ENCODE data around the gene RSL1D1. TPM values are rescaled to one million over a fixed set of nuclear protein-coding genes. Genes with fewer than 3 reads are reported as not detected.

RSL1D1 gene
- total and polyA plus RNA-seq, 10 of the 15 experiments (the other 5 are each of a cell fraction or from before 2014, with no cell fraction given): 106 to 535 (median 304) TPM

DNA sequence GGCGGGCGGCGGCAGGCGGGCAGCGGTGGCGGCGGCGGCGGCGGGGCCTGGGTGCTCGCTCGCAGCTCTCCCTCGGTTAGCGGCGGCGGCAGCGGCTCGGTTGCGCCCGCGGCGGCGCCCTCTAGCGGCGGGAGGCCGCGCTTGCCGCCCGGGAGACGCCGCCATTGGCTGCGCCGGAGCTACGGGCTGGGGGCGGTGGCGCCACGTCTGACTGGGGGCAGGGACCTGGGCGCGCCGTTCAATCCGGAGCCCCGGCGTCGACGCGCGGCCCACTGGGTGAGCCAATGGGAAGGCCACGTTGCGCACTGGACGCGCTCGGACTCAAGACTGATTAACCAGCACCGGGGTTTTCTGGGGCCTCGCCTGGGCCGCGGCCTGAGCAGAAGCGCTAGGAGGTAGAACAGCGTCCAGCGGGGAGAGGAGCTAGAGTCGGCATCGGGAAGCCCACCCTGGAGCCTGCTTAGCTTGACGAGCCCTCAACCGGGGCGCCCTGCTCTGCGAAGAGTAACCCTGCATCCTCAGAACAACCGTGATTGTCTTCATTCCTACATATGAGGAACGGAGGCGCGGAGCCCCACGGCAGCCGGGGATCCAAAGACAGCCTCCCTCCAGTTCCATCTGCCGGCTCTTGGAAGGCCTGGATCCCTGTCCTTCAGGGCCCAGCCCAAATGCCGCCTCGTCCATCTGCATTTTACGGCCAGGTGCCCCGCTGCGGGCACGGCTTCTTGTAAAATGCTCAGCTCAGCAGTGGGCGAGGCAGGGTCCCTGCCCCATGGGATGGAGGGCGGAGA lies 54.0 kb downstream of the RSL1D1 start, which contains the start of gene ZC3H7A:
TSS of gene ZC3H7A (minus strand) at position 93 of the 791 bp plus-strand sequence. CDS start 14,904 bp downstream, outside the sequence.
- H3K27ac ChIP-seq (ENCODE audit: control insufficient read depth, insufficient read depth): peak within 1 kb of the TSS; percentile 95
- BruUV-seq (replicated peaks): TSS peak; percentile 94
- H3K27me3 ChIP-seq (replicated peaks in 1 of 2; ENCODE audit: control insufficient read depth in 2 of 2, insufficient read depth in 2 of 2, low read length in 1 of 2): no peaks in the 10 kb centered on the region
- CTCF ChIA-PET: interaction anchor here (0.5 to 7.9 kb wide), 26 partner anchors 11 to 401 kb away, joined by 3 to 62 read pairs (median 4); partner anchors contain the start of genes RSL1D1 and TXNDC11
- RAD21 ChIA-PET (ENCODE audit: unreplicated experiment): interaction anchor here (1.0 to 10.7 kb wide), 23 partner anchors 14 to 265 kb away, joined by 3 to 174 read pairs (median 5); partner anchors contain the start of genes RSL1D1 and TXNDC11
- DNase-seq (ENCODE audit: low read depth, low spot score) (peak; percentile 82), ATAC-seq (peak; percentile 93), FAIRE-seq (peak; percentile 54)
- peak within 1 kb of the TSS; percentile 99 for H3K4me3 ChIP-seq
- intact Hi-C loops (cut with micrococcal nuclease; ENCODE audit: unreplicated experiment) (loop anchor here (2.0 kb wide), 2 partner anchors 15 to 55 kb away; partner anchors contain the start of gene TXNDC11), in situ Hi-C loops (cut with MboI) (no loop called here)
- H3K4me1 ChIP-seq (ENCODE audit: control insufficient read depth, insufficient read depth, low read length): peaks cover 25% of the 10 kb centered on the region
- H3K79me2 ChIP-seq (ENCODE audit: control insufficient read depth, insufficient read depth, low read length): peaks cover 77% of the 10 kb centered on the region
- no peaks in the 10 kb centered on the region for H3K9me3 ChIP-seq (replicated peaks; ENCODE audit: control insufficient read depth, insufficient read depth, low read length)
- peak within 1 kb of the TSS; percentile 97 for H3K9ac ChIP-seq (ENCODE audit: control insufficient read depth, insufficient read depth, low read length)
- WGBS (ENCODE audit: insufficient coverage, insufficient replicate concordance, low lambda C conversion rate, missing lambda C conversion rate): 1% methylated on average over 65 of the region's 80 CpGs
- POLR2A ChIA-PET: interaction anchor here (0.5 to 12.7 kb wide), 23 partner anchors 13 to 216 kb away, joined by 3 to 410 read pairs (median 5); partner anchors contain the start of genes GSPT1, LITAF, SNN and TXNDC11
- SMC1A ChIA-PET (ENCODE audit: uncharacterized antibody, unreplicated experiment): interaction anchor here (0.8 to 11.9 kb wide), 20 partner anchors 7 to 216 kb away, joined by 3 to 184 read pairs (median 6); partner anchors contain the start of genes RSL1D1 and TXNDC11
- H3K36me3 ChIP-seq (ENCODE audit: control insufficient read depth in 2 of 2, insufficient read depth in 2 of 2, low read length in 1 of 2): no peaks in the 10 kb centered on the region; a peak in 2 of 4 replicates
- H4K20me1 ChIP-seq (ENCODE audit: control insufficient read depth, insufficient read depth): no peaks in the 10 kb centered on the region
- peak within 1 kb of the TSS; percentile 68 for H2AFZ ChIP-seq (ENCODE audit: control insufficient read depth, low read depth, low read length)
- peak within 1 kb of the TSS; percentile 93 for H3K4me2 ChIP-seq (ENCODE audit: control insufficient read depth, insufficient read depth)
- peak; percentile 12 for TF ChIP-seq FOS (IDR thresholded peaks at IDR 0.05; ENCODE audit: borderline replicate concordance, extremely low read depth, insufficient read length)
- peak; percentile 38; the same call in 1 of the 2 replicates for TF ChIP-seq RUNX3 (IDR thresholded peaks at IDR 0.05; ENCODE audit: low read length)
- TF ChIP-seq ZSCAN29 (IDR thresholded peaks at IDR 0.05): peak; percentile 73; the same call in 1 of the 2 replicates
- TF ChIP-seq IKZF2 (IDR thresholded peaks at IDR 0.05): peak in 1 of 2 experiments; percentile 54; a peak in 3 of 4 replicates
- TF ChIP-seq SMAD5 (IDR thresholded peaks at IDR 0.05; ENCODE audit: low read depth): peak; percentile 80; the same call in 1 of the 2 replicates
- TF ChIP-seq, protein P1, sequence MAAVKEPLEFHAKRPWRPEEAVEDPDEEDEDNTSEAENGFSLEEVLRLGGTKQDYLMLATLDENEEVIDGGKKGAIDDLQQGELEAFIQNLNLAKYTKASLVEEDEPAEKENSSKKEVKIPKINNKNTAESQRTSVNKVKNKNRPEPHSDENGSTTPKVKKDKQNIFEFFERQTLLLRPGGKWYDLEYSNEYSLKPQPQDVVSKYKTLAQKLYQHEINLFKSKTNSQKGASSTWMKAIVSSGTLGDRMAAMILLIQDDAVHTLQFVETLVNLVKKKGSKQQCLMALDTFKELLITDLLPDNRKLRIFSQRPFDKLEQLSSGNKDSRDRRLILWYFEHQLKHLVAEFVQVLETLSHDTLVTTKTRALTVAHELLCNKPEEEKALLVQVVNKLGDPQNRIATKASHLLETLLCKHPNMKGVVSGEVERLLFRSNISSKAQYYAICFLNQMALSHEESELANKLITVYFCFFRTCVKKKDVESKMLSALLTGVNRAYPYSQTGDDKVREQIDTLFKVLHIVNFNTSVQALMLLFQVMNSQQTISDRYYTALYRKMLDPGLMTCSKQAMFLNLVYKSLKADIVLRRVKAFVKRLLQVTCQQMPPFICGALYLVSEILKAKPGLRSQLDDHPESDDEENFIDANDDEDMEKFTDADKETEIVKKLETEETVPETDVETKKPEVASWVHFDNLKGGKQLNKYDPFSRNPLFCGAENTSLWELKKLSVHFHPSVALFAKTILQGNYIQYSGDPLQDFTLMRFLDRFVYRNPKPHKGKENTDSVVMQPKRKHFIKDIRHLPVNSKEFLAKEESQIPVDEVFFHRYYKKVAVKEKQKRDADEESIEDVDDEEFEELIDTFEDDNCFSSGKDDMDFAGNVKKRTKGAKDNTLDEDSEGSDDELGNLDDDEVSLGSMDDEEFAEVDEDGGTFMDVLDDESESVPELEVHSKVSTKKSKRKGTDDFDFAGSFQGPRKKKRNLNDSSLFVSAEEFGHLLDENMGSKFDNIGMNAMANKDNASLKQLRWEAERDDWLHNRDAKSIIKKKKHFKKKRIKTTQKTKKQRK (IDR thresholded peaks at IDR 0.05; ENCODE audit: low read depth, low read length): no peak
- no peak for TF ChIP-seq BCL11A (IDR thresholded peaks at IDR 0.05; ENCODE audit: low read depth, low read length)
- peak; percentile 86; the same call in 1 of the 2 replicates for TF ChIP-seq NFYB (IDR thresholded peaks at IDR 0.05; ENCODE audit: insufficient read depth, low read depth, low read length)
- no peak for TF ChIP-seq ZNF274 (IDR thresholded peaks at IDR 0.05; ENCODE audit: insufficient read depth, insufficient read length)
- no peak for TF ChIP-seq PAX8 (IDR thresholded peaks at IDR 0.05)
- no peak for TF ChIP-seq STAT3 (IDR thresholded peaks at IDR 0.05; ENCODE audit: low read depth, low read length)
- peak; percentile 12; the same call in 1 of the 2 replicates for TF ChIP-seq HCFC1 (IDR thresholded peaks at IDR 0.05; ENCODE audit: low read length)
- TF ChIP-seq NR2C2 (IDR thresholded peaks at IDR 0.05; ENCODE audit: borderline replicate concordance, control insufficient read depth, insufficient read length, low read depth): no peak
- TF ChIP-seq, protein P2, sequence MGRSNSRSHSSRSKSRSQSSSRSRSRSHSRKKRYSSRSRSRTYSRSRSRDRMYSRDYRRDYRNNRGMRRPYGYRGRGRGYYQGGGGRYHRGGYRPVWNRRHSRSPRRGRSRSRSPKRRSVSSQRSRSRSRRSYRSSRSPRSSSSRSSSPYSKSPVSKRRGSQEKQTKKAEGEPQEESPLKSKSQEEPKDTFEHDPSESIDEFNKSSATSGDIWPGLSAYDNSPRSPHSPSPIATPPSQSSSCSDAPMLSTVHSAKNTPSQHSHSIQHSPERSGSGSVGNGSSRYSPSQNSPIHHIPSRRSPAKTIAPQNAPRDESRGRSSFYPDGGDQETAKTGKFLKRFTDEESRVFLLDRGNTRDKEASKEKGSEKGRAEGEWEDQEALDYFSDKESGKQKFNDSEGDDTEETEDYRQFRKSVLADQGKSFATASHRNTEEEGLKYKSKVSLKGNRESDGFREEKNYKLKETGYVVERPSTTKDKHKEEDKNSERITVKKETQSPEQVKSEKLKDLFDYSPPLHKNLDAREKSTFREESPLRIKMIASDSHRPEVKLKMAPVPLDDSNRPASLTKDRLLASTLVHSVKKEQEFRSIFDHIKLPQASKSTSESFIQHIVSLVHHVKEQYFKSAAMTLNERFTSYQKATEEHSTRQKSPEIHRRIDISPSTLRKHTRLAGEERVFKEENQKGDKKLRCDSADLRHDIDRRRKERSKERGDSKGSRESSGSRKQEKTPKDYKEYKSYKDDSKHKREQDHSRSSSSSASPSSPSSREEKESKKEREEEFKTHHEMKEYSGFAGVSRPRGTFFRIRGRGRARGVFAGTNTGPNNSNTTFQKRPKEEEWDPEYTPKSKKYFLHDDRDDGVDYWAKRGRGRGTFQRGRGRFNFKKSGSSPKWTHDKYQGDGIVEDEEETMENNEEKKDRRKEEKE (IDR thresholded peaks at IDR 0.05): peak; percentile 68; the same call in 1 of the 2 replicates
- no peak for TF ChIP-seq SIX5 (IDR thresholded peaks at IDR 0.05; ENCODE audit: low read depth, low read length, severe bottlenecking)
- no peak for TF ChIP-seq USF1 (IDR thresholded peaks at IDR 0.05; ENCODE audit: borderline replicate concordance, extremely low read length, insufficient read depth, low read depth, low read length)

Data from GM12878 (cell line).